Activated CD8-positive, alpha-beta memory T cell treated with anti-CD3 and anti-CD28 coated beads, Interleukin-2, amount 10 ng/mL, durations not matched to agents 7 days and 5 days (primary cell): ENCODE measurements around the gene ITPR1. TPM values are rescaled to one million over a fixed set of nuclear protein-coding genes. Genes with fewer than 3 reads are reported as not detected.

Experiments used
- ATAC-seq: fragments of 150-1000 bp; cut with Tn5 transposase; one replicate; pipeline ENCODE4 v1.10.0; 2021; ENCODE audit warnings: moderate library complexity
- CTCF ChIA-PET: fragments of 350-600 bp; sonication (Branson Sonifier 250); formaldehyde crosslinking; loops from one replicate; lab custom pipeline; 2021; ENCODE audit warnings: antibody characterized with exemption; lab: Charles Lee
- DNase-seq: peaks from one replicate; pipeline ENCODE4 v3.0.0-alpha.2; 2020
- H3K27ac Mint-ChIP-seq: one replicate; pipeline ENCODE4 v1.8.0; 2021; ENCODE audit warnings: mild to moderate bottlenecking, mixed read lengths
- H3K27me3 Mint-ChIP-seq: one replicate; pipeline ENCODE4 v1.8.0; 2021; ENCODE audit warnings: mixed read lengths
- H3K36me3 Mint-ChIP-seq: one replicate; pipeline ENCODE4 v1.8.0; 2021; ENCODE audit warnings: mild to moderate bottlenecking, mixed read lengths
- H3K4me1 Mint-ChIP-seq: one replicate; pipeline ENCODE4 v1.8.0; 2021; ENCODE audit warnings: mixed read lengths
- H3K4me3 Mint-ChIP-seq: one replicate; pipeline ENCODE4 v1.8.0; 2021; ENCODE audit warnings: mild to moderate bottlenecking, moderate library complexity, mixed read lengths
- H3K9me3 Mint-ChIP-seq: one replicate; pipeline ENCODE4 v1.8.0; 2022; ENCODE audit warnings: low read depth, mixed read lengths
- total RNA-seq, 2 experiments: library from RNA; stranded (reverse); gene quantifications; one replicate each; pipeline ENCODE4 v1.2.3, GENCODE V29; 2021

ITPR1 gene
- total RNA-seq, 2 experiments from 2014 or later = 109 to 116 TPM

GRCh38 chr3:4515916-4516579 lies 22.9 kb downstream of the ITPR1 start:
- Mint-ChIP-seq H3K27me3 (no peaks in the 10 kb centered on the region), H3K27ac (no peak overlapping the region), H3K4me3 (no peak overlapping the region), H3K4me1 (peaks cover 32% of the 10 kb centered on the region), H3K9me3 (no peaks in the 10 kb centered on the region), H3K36me3 (peaks cover 17% of the 10 kb centered on the region)
- ATAC-seq = no peak
- CTCF ChIA-PET = interaction anchor here (1.0 to 6.5 kb wide), 4 partner anchors 9 to 165 kb away, joined by 3 to 64 read pairs (median 23); partner anchors contain the start of gene ITPR1
- DNase-seq = no peak

- CTCF ChIA-PET = interaction anchor here (2.4 to 6.5 kb wide), 3 partner anchors 10 to 117 kb away, joined by 15 to 64 read pairs (median 42); partner anchors contain the start of gene ITPR1
- Mint-ChIP-seq H3K27ac (peak overlapping the region; percentile 52), H3K9me3 (no peaks in the 10 kb centered on the region), H3K27me3 (no peaks in the 10 kb centered on the region), H3K36me3 (peaks cover 20% of the 10 kb centered on the region), H3K4me1 (peaks cover 32% of the 10 kb centered on the region), H3K4me3 (no peak overlapping the region)
- DNase-seq = no peak
- no peak for ATAC-seq
Observed at GRCh38 chr3:4517093-4517492, 23.9 kb downstream of the ITPR1 start.

- Mint-ChIP-seq H3K4me3 (no peak overlapping the region), H3K36me3 (peaks cover 24% of the 10 kb centered on the region), H3K27ac (peak overlapping the region; percentile 66), H3K4me1 (peaks cover 32% of the 10 kb centered on the region), H3K27me3 (no peaks in the 10 kb centered on the region), H3K9me3 (no peaks in the 10 kb centered on the region)
- peak; percentile 32 for ATAC-seq
- CTCF ChIA-PET = interaction anchor here (1.8 to 6.5 kb wide), 5 partner anchors 11 to 167 kb away, joined by 10 to 64 read pairs (median 24); partner anchors contain the start of gene ITPR1
- no peak for DNase-seq
Observed at GRCh38 chr3:4517643-4518311, 24.6 kb downstream of the ITPR1 start.

- peaks cover 41% of the 10 kb centered on the region for H3K4me1 Mint-ChIP-seq
- H3K36me3 Mint-ChIP-seq = peaks cover 40% of the 10 kb centered on the region
- H3K27ac Mint-ChIP-seq = peak overlapping the region; percentile 66
- no peak overlapping the region for H3K4me3 Mint-ChIP-seq
- CTCF ChIA-PET = interaction anchor here (0.8 to 6.5 kb wide), 10 partner anchors 14 to 603 kb away, joined by 3 to 64 read pairs (median 5); partner anchors contain the start of gene ITPR1
- DNase-seq = no peak
- H3K27me3 Mint-ChIP-seq = no peaks in the 10 kb centered on the region
- no peaks in the 10 kb centered on the region for H3K9me3 Mint-ChIP-seq
- ATAC-seq = no peak
Observed at GRCh38 chr3:4520033-4520816, 27.1 kb downstream of the ITPR1 start.

- peaks cover 32% of the 10 kb centered on the region for H3K4me1 Mint-ChIP-seq
- no peak overlapping the region for H3K27ac Mint-ChIP-seq
- ATAC-seq = no peak
- H3K9me3 Mint-ChIP-seq = no peaks in the 10 kb centered on the region
- no peak overlapping the region for H3K4me3 Mint-ChIP-seq
- DNase-seq = no peak
- CTCF ChIA-PET = interaction anchor here (1.0 to 1.3 kb wide), 2 partner anchors 11 to 189 kb away, joined by 3 read pairs; no protein-coding TSS in a partner anchor
- H3K27me3 Mint-ChIP-seq = no peaks in the 10 kb centered on the region
- H3K36me3 Mint-ChIP-seq = peaks cover 43% of the 10 kb centered on the region
Observed at GRCh38 chr3:4522947-4523346, 29.8 kb downstream of the ITPR1 start.

GRCh38 chr3:4523710-4524698 lies 30.9 kb downstream of the ITPR1 start:
- no peak for DNase-seq
- CTCF ChIA-PET = interaction anchor here (1.1 to 1.3 kb wide), 2 partner anchors 9 kb away, joined by 3 read pairs; no protein-coding TSS in a partner anchor

GRCh38 chr3:4525560-4526223 lies 32.5 kb downstream of the ITPR1 start:
- no peak for DNase-seq
- no peak overlapping the region for H3K4me3 Mint-ChIP-seq
- CTCF ChIA-PET = interaction anchor here (1.0 kb wide), 1 partner anchor 108 kb away, joined by 3 read pairs; no protein-coding TSS in a partner anchor

More at GRCh38 chr3:4523710-4524698, 30.9 kb downstream of the ITPR1 start:
- no peaks in the 10 kb centered on the region for H3K9me3 Mint-ChIP-seq
- H3K36me3 Mint-ChIP-seq = peaks cover 39% of the 10 kb centered on the region
- H3K27me3 Mint-ChIP-seq = no peaks in the 10 kb centered on the region
- no peak overlapping the region for H3K4me3 Mint-ChIP-seq
- ATAC-seq = no peak
- peaks cover 22% of the 10 kb centered on the region for H3K4me1 Mint-ChIP-seq
- no peak overlapping the region for H3K27ac Mint-ChIP-seq

GRCh38 chr3:4528320-4528719 lies 35.2 kb downstream of the ITPR1 start:
- Mint-ChIP-seq H3K27ac (no peak overlapping the region), H3K27me3 (no peaks in the 10 kb centered on the region), H3K9me3 (no peaks in the 10 kb centered on the region), H3K4me3 (no peak overlapping the region), H3K36me3 (peaks cover 26% of the 10 kb centered on the region), H3K4me1 (peaks cover 13% of the 10 kb centered on the region)
- DNase-seq = no peak
- ATAC-seq = no peak
- CTCF ChIA-PET = interaction anchor here (1.0 kb wide), 1 partner anchor 9 kb away, joined by 3 read pairs; no protein-coding TSS in a partner anchor

More at GRCh38 chr3:4525560-4526223, 32.5 kb downstream of the ITPR1 start:
- H3K27me3 Mint-ChIP-seq = no peaks in the 10 kb centered on the region
- ATAC-seq = no peak
- no peak overlapping the region for H3K27ac Mint-ChIP-seq
- H3K9me3 Mint-ChIP-seq = no peaks in the 10 kb centered on the region
- peaks cover 37% of the 10 kb centered on the region for H3K36me3 Mint-ChIP-seq
- H3K4me1 Mint-ChIP-seq = peaks cover 13% of the 10 kb centered on the region

GRCh38 chr3:4528819-4529600 lies 35.9 kb downstream of the ITPR1 start:
- Mint-ChIP-seq H3K4me1 (peaks cover 13% of the 10 kb centered on the region), H3K9me3 (no peaks in the 10 kb centered on the region), H3K36me3 (peaks cover 19% of the 10 kb centered on the region), H3K27ac (no peak overlapping the region), H3K27me3 (no peaks in the 10 kb centered on the region), H3K4me3 (no peak overlapping the region)
- DNase-seq (no peak), ATAC-seq (no peak)
- CTCF ChIA-PET = no interaction called here

GRCh38 chr3:4529876-4530588 lies 36.9 kb downstream of the ITPR1 start:
- Mint-ChIP-seq H3K27ac (no peak overlapping the region), H3K4me1 (peaks cover 8% of the 10 kb centered on the region), H3K9me3 (no peaks in the 10 kb centered on the region), H3K4me3 (no peak overlapping the region), H3K27me3 (no peaks in the 10 kb centered on the region), H3K36me3 (peaks cover 15% of the 10 kb centered on the region)
- CTCF ChIA-PET = no interaction called here
- DNase-seq = no peak
- no peak for ATAC-seq
